HepG2 (cell line): Measurements from ENCODE around the gene APOBEC3B. TPM values are rescaled to one million over a fixed set of nuclear protein-coding genes. Genes with fewer than 3 reads are reported as not detected.

Experiments used
- polyA plus RNA-seq, 8 experiments: library from polyadenylated mRNA; depleted of rRNA in 3 of 8; stranded (reverse) in 7 of 8; unstranded in 1 of 8; fragments of >200 nt; fragmentation: Illumina TruSeq in 4 of 8; extraction: Trizol in 4 of 8; gene quantifications; 2 replicates each; pipeline versions ENCODE4 v1.2.1 to v1.2.3, GENCODE V29; 2011 to 2016; ENCODE audit warnings: low read depth in 4 of 8, missing spikeins in 1 of 8, mixed read lengths in 1 of 8; ENCODE audit not compliant: insufficient read depth in 1 of 8
- total RNA-seq, 5 experiments: library from RNA; depleted of rRNA; stranded (reverse); fragments of >200 nt; fragmentation: Illumina TruSeq; extraction: Trizol; gene quantifications; 2 replicates each; pipeline ENCODE4 v1.2.3, GENCODE V29; 2016; ENCODE audit warnings: low read depth in 1 of 5

Gene APOBEC3B
- total and polyA plus RNA-seq, 2 of the 13 experiments (the other 11 are each of a cell fraction or from before 2014, with no cell fraction given), result 6.7 to 8.8 TPM

Other genes starting within 250 kb of the APOBEC3B start
- 18.2 and 45.6 TPM in 2 replicates for gene SUN2, start 226.3 kb upstream of the APOBEC3B start, total RNA-seq (2016; rRNA removed; fragmentation: Illumina TruSeq; extraction: Trizol)
- 56.6 and 94.4 TPM in 2 replicates for gene SUN2, start 226.3 kb upstream of the APOBEC3B start, polyA plus RNA-seq (2011; rRNA removed)
- gene DNAL4, start 188.2 kb upstream of the APOBEC3B start, total RNA-seq (2016; rRNA removed; fragmentation: Illumina TruSeq; extraction: Trizol), result 8.0 and 8.8 TPM in 2 replicates
- gene DNAL4, start 188.2 kb upstream of the APOBEC3B start, polyA plus RNA-seq (2011; rRNA removed), result 9.0 and 10.7 TPM in 2 replicates
- gene NPTXR, start 138.3 kb upstream of the APOBEC3B start, total RNA-seq (2016; rRNA removed; fragmentation: Illumina TruSeq; extraction: Trizol), result 2.5 and 2.6 TPM in 2 replicates
- 4.8 and 6.7 TPM in 2 replicates for gene NPTXR, start 138.3 kb upstream of the APOBEC3B start, polyA plus RNA-seq (2011; rRNA removed)
- gene CBX6, start 110.1 kb upstream of the APOBEC3B start, total RNA-seq (2016; rRNA removed; fragmentation: Illumina TruSeq; extraction: Trizol), result 4.7 and 6.5 TPM in 2 replicates
- 1.7 and 2.6 TPM in 2 replicates for gene CBX6, start 110.1 kb upstream of the APOBEC3B start, polyA plus RNA-seq (2011; rRNA removed)
- gene APOBEC3A, start 24.7 kb upstream of the APOBEC3B start, total RNA-seq (2016; rRNA removed; fragmentation: Illumina TruSeq; extraction: Trizol), result not detected in 2 replicates
- not detected in 2 replicates for gene APOBEC3A, start 24.7 kb upstream of the APOBEC3B start, polyA plus RNA-seq (2011; rRNA removed)
- gene APOBEC3C, start 31.9 kb downstream of the APOBEC3B start, total RNA-seq (2016; rRNA removed; fragmentation: Illumina TruSeq; extraction: Trizol), result 8.9 and 10.8 TPM in 2 replicates
- 20.4 and 27.6 TPM in 2 replicates for gene APOBEC3C, start 31.9 kb downstream of the APOBEC3B start, polyA plus RNA-seq (2011; rRNA removed)
- gene APOBEC3D, start 38.8 kb downstream of the APOBEC3B start, total RNA-seq (2016; rRNA removed; fragmentation: Illumina TruSeq; extraction: Trizol), result 0.21 and 0.24 TPM in 2 replicates
- gene APOBEC3D, start 38.8 kb downstream of the APOBEC3B start, polyA plus RNA-seq (2011; rRNA removed), result 0.61 and 1.0 TPM in 2 replicates
- 2.9 and 3.8 TPM in 2 replicates for gene APOBEC3F, start 58.5 kb downstream of the APOBEC3B start, total RNA-seq (2016; rRNA removed; fragmentation: Illumina TruSeq; extraction: Trizol)
- 2.7 and 3.7 TPM in 2 replicates for gene APOBEC3F, start 58.5 kb downstream of the APOBEC3B start, polyA plus RNA-seq (2011; rRNA removed)
- gene APOBEC3G, start 94.9 kb downstream of the APOBEC3B start, total RNA-seq (2016; rRNA removed; fragmentation: Illumina TruSeq; extraction: Trizol), result 2.7 and 3.2 TPM in 2 replicates
- gene APOBEC3G, start 94.9 kb downstream of the APOBEC3B start, polyA plus RNA-seq (2011; rRNA removed), result 4.1 and 5.7 TPM in 2 replicates
- gene APOBEC3H, start 114.9 kb downstream of the APOBEC3B start, total RNA-seq (2016; rRNA removed; fragmentation: Illumina TruSeq; extraction: Trizol), result 0.31 and 1.0 TPM in 2 replicates
- 0.18 and 0.20 TPM in 2 replicates for gene APOBEC3H, start 114.9 kb downstream of the APOBEC3B start, polyA plus RNA-seq (2011; rRNA removed)
- 0.20 and 0.35 TPM in 2 replicates for gene CBX7, start 170.3 kb downstream of the APOBEC3B start, total RNA-seq (2016; rRNA removed; fragmentation: Illumina TruSeq; extraction: Trizol)
- 4.9 and 7.1 TPM in 2 replicates for gene CBX7, start 170.3 kb downstream of the APOBEC3B start, polyA plus RNA-seq (2011; rRNA removed)